HUES64 (cell line): ENCODE results near the gene TRIM66.

Source experiments
- H3K27ac ChIP-seq: 2 replicates; pipeline ENCODE4 v1.7.0; 2013; ENCODE audit warnings: low read depth, low read length, inconsistent platforms
- H3K27me3 ChIP-seq: 2 replicates; pipeline ENCODE4 v1.6.1; 2013; ENCODE audit warnings: mild to moderate bottlenecking, low read length; ENCODE audit not compliant: insufficient read depth
- H3K36me3 ChIP-seq: 2 replicates; pipeline ENCODE4 v1.6.1; 2013; ENCODE audit warnings: mild to moderate bottlenecking, low read length; ENCODE audit not compliant: insufficient read depth
- H3K4me1 ChIP-seq: 2 replicates; pipeline ENCODE4 v1.6.1; 2013; ENCODE audit warnings: mild to moderate bottlenecking, low read length, moderate library complexity; ENCODE audit not compliant: insufficient read depth
- H3K4me3 ChIP-seq: 2 replicates; pipeline ENCODE4 v1.5.1; 2013; ENCODE audit warnings: mild to moderate bottlenecking, low read length, moderate library complexity
- H3K9ac ChIP-seq: 2 replicates; pipeline ENCODE4 v1.6.1; 2013; ENCODE audit warnings: mild to moderate bottlenecking, low read depth, low read length
- H3K9me3 ChIP-seq: 2 replicates; pipeline ENCODE4 v1.6.1; 2013; ENCODE audit warnings: low read depth, low read length; ENCODE audit not compliant: insufficient read depth
- WGBS: fragments of 150-250, 120-280 bp; methylation state at CpG from one replicate; pipeline ENCODE4 v1.1.7; 2013; ENCODE audit warnings: missing lambda C conversion rate; 5-methylcytosine and 5-hydroxymethylcytosine counted together

TRIM66 gene

DNA sequence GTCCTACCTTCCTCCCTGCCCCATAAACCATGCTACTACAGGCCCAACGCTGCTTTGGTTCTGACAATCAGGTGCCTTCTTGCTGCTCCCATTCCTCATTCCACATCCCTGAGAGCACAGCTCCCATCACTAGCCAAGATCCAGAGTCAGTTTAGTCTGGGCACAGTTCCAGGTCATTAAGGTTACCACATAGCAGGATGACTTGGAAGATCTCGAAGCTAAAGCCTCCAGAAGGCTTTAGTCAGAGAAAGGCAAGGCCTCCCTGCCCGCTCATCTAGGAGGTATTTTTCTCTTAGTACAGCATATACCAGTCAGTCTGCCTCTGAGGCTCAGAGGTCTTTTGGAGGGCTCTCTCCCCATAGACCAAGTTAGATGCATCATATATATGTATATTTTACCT lies 30.3 kb downstream of the TRIM66 start:
- no peak overlapping the region for H3K27ac ChIP-seq
- H3K9me3 ChIP-seq, result no peaks in the 10 kb centered on the region
- peaks cover 5% of the 10 kb centered on the region; the same call in 1 of the 2 replicates for H3K36me3 ChIP-seq
- no peak overlapping the region for H3K4me3 ChIP-seq
- no peaks in the 10 kb centered on the region for H3K27me3 ChIP-seq
- H3K4me1 ChIP-seq, result no peaks in the 10 kb centered on the region
- H3K9ac ChIP-seq, result no peak overlapping the region
- 89% methylated on average over 3 of the region's 3 CpGs for WGBS

DNA sequence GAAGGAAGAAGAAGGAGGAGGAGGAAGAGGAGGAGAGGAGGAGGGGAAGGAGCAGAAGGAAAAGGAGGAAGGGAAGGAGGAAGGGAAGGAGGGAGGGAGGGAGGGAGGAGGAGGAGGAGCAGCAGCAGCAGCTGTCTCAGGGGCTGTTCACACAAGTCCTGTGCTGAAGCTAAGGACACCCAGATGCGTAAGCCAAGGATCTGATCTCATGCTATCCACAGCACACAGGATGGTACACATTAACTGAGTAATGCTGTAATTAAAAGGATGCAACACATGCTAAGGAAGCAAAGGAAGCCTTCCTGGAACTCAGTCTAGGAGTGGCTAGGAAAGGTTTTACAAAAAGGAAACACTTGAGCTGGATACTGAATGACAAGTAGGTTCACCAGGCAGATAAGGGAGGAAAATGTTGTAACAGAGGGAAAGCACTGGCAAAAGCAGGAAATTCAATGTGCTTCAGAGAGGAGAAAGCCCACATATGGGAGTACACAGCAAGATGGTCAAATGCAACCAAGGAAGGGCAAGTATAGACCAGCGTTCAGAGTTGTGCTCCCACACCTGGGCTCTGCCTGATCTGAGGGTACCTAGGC lies 32.0 kb downstream of the TRIM66 start:
- WGBS, result 100% methylated on average over 2 of the region's 2 CpGs
- Histone ChIP-seq H3K36me3 (peaks cover 16% of the 10 kb centered on the region; the same call in 1 of the 2 replicates), H3K4me1 (no peaks in the 10 kb centered on the region), H3K4me3 (no peak overlapping the region), H3K9ac (no peak overlapping the region), H3K27me3 (no peaks in the 10 kb centered on the region), H3K9me3 (no peaks in the 10 kb centered on the region), H3K27ac (no peak overlapping the region)

DNA sequence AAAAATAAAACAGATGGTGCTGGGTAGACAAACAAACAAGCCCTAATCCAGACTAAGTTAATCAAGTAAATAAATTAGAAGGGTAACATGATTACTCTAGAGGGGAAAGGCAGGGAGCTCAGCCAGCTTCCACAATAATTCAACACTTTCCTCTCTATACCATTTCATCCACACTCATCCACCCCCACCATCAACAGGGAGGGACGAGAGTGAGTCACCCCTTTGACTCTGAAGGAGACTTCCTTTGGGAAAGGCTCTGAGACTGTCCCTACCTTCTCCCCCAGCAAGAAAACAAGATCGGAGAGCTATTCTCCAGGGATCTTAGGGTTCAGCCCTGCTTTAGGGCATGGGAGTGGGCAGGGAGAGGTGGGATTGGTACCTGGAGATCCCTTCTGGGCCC lies 33.1 kb downstream of the TRIM66 start:
- no peaks in the 10 kb centered on the region for H3K27me3 ChIP-seq
- no peak overlapping the region for H3K9ac ChIP-seq
- no peaks in the 10 kb centered on the region for H3K4me1 ChIP-seq
- peaks cover 19% of the 10 kb centered on the region; the same call in 1 of the 2 replicates for H3K36me3 ChIP-seq
- H3K4me3 ChIP-seq, result no peak overlapping the region
- H3K27ac ChIP-seq, result no peak overlapping the region
- H3K9me3 ChIP-seq, result no peaks in the 10 kb centered on the region
- WGBS, result 80% methylated on average over 2 of the region's 2 CpGs

DNA sequence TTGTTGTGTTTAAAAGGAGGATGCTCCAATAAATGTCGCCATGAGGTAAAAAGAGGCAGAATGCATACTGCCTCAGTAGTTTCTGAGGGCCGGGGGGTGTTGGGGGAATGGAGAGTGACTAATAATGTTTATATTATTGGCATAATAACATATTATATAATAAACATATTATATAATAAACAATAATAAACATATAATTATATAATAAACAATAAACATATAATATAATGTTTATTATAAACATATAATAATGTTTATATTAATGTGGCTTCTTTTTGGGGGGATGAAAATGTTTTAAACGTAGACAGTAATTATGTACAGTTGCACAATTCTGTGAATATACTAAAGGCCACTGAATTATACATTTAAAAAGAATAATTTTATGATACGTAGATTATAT lies 35.6 kb downstream of the TRIM66 start:
- Histone ChIP-seq H3K4me3 (no peak overlapping the region), H3K9ac (no peak overlapping the region), H3K27me3 (no peaks in the 10 kb centered on the region), H3K4me1 (no peaks in the 10 kb centered on the region), H3K9me3 (no peaks in the 10 kb centered on the region), H3K27ac (no peak overlapping the region), H3K36me3 (peaks cover 22% of the 10 kb centered on the region)
- WGBS, result 100% methylated on average over 2 of the region's 4 CpGs

DNA sequence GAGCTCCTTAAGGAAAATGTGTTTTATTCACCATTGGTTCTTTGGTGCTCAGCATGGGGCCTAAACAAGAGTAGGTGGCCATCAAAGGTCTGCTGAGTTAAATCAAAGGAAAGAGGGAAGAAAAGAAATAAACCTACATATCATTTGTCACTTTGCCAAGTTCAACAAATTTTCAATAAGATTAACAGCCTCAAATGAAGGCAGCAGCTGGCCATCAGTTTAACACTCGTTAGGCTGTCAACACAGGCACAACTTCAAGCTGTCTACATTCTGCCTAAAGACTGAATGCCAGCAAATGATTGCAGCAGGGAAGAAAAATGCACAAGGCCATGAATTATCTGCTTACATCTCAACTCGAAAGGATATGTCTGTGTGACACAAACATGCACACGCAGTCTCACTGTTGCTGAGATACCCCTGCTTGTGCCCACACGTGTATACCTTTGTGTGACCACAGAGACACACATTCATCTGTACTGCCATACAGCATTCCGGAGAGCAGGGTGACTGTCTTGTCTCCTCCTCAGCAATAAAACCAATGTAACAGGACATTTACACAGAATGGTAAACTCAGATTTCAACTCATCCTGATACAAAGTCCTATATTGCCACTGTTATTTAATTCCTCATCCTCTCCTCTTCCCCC lies 40.1 kb downstream of the TRIM66 start:
- H3K27ac ChIP-seq, result no peak overlapping the region
- H3K4me1 ChIP-seq, result peaks cover 15% of the 10 kb centered on the region
- 92% methylated on average over 5 of the region's 5 CpGs for WGBS
- peaks cover 26% of the 10 kb centered on the region for H3K36me3 ChIP-seq
- H3K9ac ChIP-seq, result no peak overlapping the region
- no peaks in the 10 kb centered on the region for H3K9me3 ChIP-seq
- no peaks in the 10 kb centered on the region for H3K27me3 ChIP-seq
- H3K4me3 ChIP-seq, result no peak overlapping the region

DNA sequence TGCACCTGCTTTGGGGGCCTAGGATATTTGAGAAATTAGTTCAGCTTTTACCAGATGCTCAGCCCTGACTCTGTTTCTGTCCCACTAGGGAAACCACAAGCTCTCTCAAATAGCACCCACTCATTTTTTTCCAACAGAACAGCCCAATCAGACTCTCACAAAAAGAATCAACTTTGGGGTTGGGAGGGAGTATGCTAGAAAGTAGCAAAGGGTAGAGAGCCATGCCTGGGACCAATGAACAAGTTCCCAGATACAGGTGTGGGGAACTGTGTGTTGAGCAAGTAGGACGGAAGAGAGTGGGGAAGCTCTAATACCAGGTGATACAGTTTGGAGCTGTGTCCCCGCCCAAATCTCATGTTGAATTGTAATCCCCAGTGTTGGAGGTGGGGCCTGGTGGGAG lies 41.1 kb downstream of the TRIM66 start:
- no peak overlapping the region for H3K27ac ChIP-seq
- no peak overlapping the region for H3K4me3 ChIP-seq
- H3K4me1 ChIP-seq, result peaks cover 15% of the 10 kb centered on the region
- no peaks in the 10 kb centered on the region for H3K9me3 ChIP-seq
- H3K27me3 ChIP-seq, result no peaks in the 10 kb centered on the region
- 87% methylated on average over 2 of the region's 2 CpGs for WGBS
- H3K9ac ChIP-seq, result no peak overlapping the region
- peaks cover 20% of the 10 kb centered on the region; the same call in 1 of the 2 replicates for H3K36me3 ChIP-seq

DNA sequence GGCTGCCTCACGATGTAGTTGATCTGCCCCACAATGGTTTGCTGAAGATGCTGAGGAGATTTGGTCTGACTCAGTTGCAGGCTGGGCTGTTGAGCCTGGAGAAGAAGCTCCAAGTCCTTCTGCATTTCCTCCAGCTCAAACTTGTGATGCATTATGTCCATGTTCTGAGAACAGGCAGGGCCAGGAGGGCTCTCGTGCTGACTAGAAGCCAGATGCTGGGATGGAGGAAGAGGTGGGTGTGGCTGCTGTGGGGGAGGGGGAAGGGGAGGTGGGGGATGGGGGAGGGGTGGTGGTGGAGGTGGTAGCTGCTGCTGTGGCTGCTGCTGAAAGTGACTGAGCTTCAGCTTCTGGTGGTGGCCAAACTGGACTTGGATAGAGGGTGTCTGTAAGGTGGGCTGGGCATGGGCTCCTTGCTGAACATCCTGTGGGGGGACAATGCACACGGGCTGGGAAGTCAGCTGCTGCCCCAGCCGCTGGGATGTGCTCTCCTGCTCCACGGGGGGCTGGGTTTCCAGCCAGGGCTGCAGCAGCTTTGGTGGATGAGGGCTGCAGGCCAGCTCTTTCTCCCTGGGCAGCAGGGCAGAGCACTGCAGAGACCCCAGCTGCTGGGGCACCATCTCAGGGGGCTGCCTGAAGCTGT lies 42.1 kb downstream of the TRIM66 start:
- H3K9ac ChIP-seq, result 0 out of 2 replicates have a peak overlapping the region, but pooled peaks have one; percentile 41
- peaks cover 12% of the 10 kb centered on the region; the same call in 1 of the 2 replicates for H3K36me3 ChIP-seq

DNA sequence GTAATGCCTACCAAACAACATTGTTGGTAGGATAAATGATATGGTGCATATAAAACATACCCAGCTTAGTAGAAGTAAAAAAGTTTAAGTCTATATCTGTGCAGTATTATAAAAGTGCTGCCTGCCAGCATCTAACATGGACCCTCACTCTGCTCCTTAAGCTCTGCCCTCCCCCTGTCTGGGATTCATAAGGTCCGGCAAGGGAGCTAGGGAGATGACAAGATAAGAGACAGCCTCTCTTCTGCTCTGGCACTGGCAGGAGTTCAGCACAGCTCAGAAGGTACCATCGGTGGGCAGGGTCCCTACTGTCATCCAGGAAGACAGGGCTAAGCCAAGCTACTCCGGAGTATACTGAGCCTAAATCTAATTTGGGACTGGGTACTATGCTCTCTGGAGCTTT lies 42.8 kb downstream of the TRIM66 start:
- no peak overlapping the region for H3K9ac ChIP-seq
- H3K4me1 ChIP-seq, result peaks cover 15% of the 10 kb centered on the region
- no peaks in the 10 kb centered on the region for H3K9me3 ChIP-seq
- WGBS, result 92% methylated on average over 3 of the region's 3 CpGs
- no peak overlapping the region for H3K27ac ChIP-seq
- peaks cover 11% of the 10 kb centered on the region; the same call in 1 of the 2 replicates for H3K36me3 ChIP-seq
- H3K4me3 ChIP-seq, result no peak overlapping the region
- H3K27me3 ChIP-seq, result no peaks in the 10 kb centered on the region

More for the DNA sequence above, 42.1 kb downstream of the TRIM66 start:
- H3K9me3 ChIP-seq, result no peaks in the 10 kb centered on the region
- WGBS, result 41% methylated on average over 5 of the region's 5 CpGs
- H3K4me3 ChIP-seq, result no peak overlapping the region
- no peak overlapping the region for H3K27ac ChIP-seq
- peaks cover 15% of the 10 kb centered on the region for H3K4me1 ChIP-seq
- H3K27me3 ChIP-seq, result no peaks in the 10 kb centered on the region

DNA sequence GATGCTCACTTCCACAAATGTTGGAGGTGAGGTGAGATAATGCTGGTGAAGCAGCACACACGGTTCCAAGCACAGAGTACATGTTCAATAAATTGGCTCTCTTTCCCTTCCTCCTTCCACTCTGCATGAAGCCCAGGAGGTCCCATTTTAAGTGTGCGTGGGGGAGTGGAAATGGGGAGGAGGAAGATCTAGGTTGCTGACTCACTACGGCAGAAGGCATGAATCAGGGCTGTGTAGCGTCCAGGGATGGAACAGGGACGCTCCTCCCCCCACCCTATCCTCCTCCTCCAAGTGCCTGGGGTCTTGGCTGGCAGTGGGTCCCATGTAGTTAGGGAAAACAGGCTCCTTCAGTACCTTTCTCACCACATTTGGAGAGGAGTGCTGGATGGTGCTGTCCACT lies 44.2 kb downstream of the TRIM66 start:
- H3K27ac ChIP-seq, result no peak overlapping the region
- H3K4me3 ChIP-seq, result no peak overlapping the region
- H3K4me1 ChIP-seq, result peaks cover 15% of the 10 kb centered on the region
- no peaks in the 10 kb centered on the region for H3K9me3 ChIP-seq
- H3K9ac ChIP-seq, result no peak overlapping the region
- H3K27me3 ChIP-seq, result no peaks in the 10 kb centered on the region
- WGBS, result 100% methylated on average over 3 of the region's 5 CpGs
- peaks cover 11% of the 10 kb centered on the region; the same call in 1 of the 2 replicates for H3K36me3 ChIP-seq

DNA sequence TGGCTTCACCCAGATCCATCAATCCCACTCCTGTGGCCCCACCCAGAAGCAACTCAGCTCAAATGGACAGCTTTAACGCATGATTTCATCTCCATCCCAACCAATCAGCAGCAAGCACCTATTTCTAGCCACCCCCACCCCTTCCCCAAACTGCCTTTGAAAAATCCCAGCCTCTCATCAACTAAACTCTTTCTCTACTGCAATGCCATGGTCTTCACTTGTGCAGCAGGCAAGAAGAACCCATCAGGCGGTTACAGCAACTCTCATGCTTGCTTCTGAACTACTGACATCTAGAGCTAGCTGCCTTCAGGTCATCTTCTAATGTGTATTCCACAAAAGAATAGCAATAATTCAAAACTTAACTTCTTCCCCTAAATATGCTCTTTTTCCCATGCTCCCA lies 46.3 kb downstream of the TRIM66 start:
- H3K27me3 ChIP-seq, result no peaks in the 10 kb centered on the region
- peaks cover 8% of the 10 kb centered on the region; the same call in 1 of the 2 replicates for H3K36me3 ChIP-seq
- WGBS, result 94% methylated on average over 2 of the region's 2 CpGs

DNA sequence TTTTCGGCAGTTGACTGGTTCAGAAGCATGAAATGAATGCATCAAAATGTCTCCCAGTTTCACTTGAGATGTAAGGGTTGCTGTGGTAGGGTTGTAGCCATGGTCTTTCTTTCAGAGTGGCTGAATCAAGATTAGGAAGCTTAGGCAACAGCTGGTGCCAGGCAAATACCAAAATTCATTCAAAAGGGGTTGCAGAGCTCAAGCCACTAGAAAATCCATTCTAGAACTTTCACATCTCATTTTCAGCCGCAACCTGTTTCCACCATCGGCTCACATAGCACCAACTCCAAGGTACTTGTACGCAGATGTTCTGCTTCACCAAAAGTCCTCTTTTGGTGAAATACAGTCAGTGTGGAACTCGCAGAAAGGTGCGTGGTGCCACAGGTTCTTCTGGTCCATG lies 48.0 kb downstream of the TRIM66 start:
- peaks cover 8% of the 10 kb centered on the region; the same call in 1 of the 2 replicates for H3K36me3 ChIP-seq
- H3K27me3 ChIP-seq, result no peaks in the 10 kb centered on the region
- no peaks in the 10 kb centered on the region for H3K9me3 ChIP-seq
- H3K27ac ChIP-seq, result no peak overlapping the region
- no peak overlapping the region for H3K4me3 ChIP-seq
- H3K9ac ChIP-seq, result no peak overlapping the region
- H3K4me1 ChIP-seq, result no peaks in the 10 kb centered on the region
- WGBS, result 95% methylated on average over 6 of the region's 6 CpGs

More for the DNA sequence above, 46.3 kb downstream of the TRIM66 start:
- no peaks in the 10 kb centered on the region for H3K9me3 ChIP-seq
- no peak overlapping the region for H3K27ac ChIP-seq
- H3K4me1 ChIP-seq, result peaks cover 12% of the 10 kb centered on the region
- H3K9ac ChIP-seq, result no peak overlapping the region
- no peak overlapping the region for H3K4me3 ChIP-seq
